AG04450 (cell line): ENCODE results near the gene ENTREP1. TPM values are rescaled to one million over a fixed set of nuclear protein-coding genes. Genes with fewer than 3 reads are reported as not detected.

Experiments used
- CTCF ChIA-PET: fragments of 300-600, 350-600 bp; formaldehyde crosslinking; extraction: SDS; loops from one replicate; lab custom pipeline; 2022; ENCODE audit warnings: antibody characterized with exemption, inconsistent platforms; lab: Charles Lee
- POLR2A ChIA-PET: fragments of 350-600 bp; formaldehyde crosslinking; extraction: SDS; loops from one replicate; lab custom pipeline; 2021; ENCODE audit warnings: antibody characterized with exemption, inconsistent platforms; lab: Yijun Ruan, JAX
- DNase-seq: peaks from one replicate; pipeline ENCODE4 v3.0.0-alpha.2; 2011; ENCODE audit warnings: low read depth, low spot score
- H3K27ac ChIP-seq: one replicate; pipeline ENCODE4 v1.5.1; 2012; ENCODE audit warnings: low read depth, low read length, control low read depth
- H3K27me3 ChIP-seq: one replicate; pipeline ENCODE4 v1.6.0; 2012; ENCODE audit warnings: low read length; ENCODE audit not compliant: control insufficient read depth, insufficient read depth
- H3K4me3 ChIP-seq: 2 replicates; pipeline ENCODE4 v1.5.1; 2011; ENCODE audit warnings: mild to moderate bottlenecking, low read depth, low read length, control low read depth
- H3K9me3 ChIP-seq: 2 replicates; pipeline ENCODE4 v1.5.1; 2012; ENCODE audit warnings: low read length; ENCODE audit not compliant: control insufficient read depth, insufficient read depth
- polyA plus RNA-seq: library from polyadenylated mRNA; depleted of rRNA; stranded (reverse); fragments of >200 nt; gene quantifications from 2 replicates; pipeline ENCODE4 v1.2.3, GENCODE V29; 2011
- TF ChIP-seq, protein P1 (sequence below): IDR thresholded peaks from 2 replicates; pipeline ENCODE4 v1.5.1; 2011; ENCODE audit warnings: low read depth, low read length, control low read depth, inconsistent platforms

ENTREP1 gene
- polyA plus RNA-seq, 1 experiment: not detected

DNA sequence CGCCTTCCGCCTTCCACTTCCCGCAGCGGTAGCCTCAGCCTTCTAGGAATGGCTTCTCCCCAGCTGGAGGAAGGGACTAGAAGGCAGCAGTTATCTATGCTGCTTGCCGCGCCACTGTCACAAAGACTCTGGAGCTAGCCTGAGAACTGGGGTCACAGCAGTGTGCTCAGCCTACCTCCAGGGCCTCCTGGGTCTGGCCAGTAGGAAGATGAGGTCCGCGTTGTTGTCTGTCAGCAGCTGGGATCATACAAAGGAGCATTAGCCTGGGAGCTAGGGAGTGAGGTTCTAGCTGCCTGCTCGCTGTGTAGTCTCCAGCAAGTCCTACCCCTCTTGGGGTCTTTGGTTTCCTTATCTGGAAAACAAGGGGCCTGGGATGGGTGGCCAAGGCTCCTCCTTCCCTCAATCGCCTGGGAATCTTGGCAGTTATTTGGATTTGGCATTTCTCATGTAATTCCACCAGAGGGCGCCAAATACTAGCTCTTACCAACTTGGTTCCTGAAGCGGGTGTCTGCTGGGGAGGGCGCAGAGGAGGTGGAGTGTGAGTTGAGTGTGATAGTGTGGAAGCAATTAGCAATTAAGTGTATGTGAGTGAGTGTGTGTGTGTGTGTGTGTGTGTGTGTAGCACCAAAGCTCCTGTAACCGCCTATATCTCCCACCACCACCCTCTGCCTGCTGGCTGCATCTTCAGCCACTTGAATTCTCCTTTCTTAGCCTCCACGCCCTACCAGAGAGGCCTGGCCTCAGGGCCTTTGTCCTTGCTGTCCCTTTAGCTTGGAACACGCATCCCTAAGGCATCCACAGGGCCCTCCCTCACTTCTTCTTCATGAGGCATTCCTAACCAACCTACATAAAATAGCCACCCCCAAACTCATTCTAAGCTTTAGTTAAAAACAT, 97.1 kb downstream of the ENTREP1 start:
- POLR2A ChIA-PET: interaction anchor here (0.8 kb wide), 1 partner anchor 355 kb away, joined by 4 read pairs; no protein-coding TSS in a partner anchor
- TF ChIP-seq, protein P1, sequence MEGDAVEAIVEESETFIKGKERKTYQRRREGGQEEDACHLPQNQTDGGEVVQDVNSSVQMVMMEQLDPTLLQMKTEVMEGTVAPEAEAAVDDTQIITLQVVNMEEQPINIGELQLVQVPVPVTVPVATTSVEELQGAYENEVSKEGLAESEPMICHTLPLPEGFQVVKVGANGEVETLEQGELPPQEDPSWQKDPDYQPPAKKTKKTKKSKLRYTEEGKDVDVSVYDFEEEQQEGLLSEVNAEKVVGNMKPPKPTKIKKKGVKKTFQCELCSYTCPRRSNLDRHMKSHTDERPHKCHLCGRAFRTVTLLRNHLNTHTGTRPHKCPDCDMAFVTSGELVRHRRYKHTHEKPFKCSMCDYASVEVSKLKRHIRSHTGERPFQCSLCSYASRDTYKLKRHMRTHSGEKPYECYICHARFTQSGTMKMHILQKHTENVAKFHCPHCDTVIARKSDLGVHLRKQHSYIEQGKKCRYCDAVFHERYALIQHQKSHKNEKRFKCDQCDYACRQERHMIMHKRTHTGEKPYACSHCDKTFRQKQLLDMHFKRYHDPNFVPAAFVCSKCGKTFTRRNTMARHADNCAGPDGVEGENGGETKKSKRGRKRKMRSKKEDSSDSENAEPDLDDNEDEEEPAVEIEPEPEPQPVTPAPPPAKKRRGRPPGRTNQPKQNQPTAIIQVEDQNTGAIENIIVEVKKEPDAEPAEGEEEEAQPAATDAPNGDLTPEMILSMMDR: peak; percentile 78
- Histone ChIP-seq H3K9me3 (no peaks in the 10 kb centered on the region), H3K4me3 (no peak overlapping the region), H3K27ac (no peak overlapping the region), H3K27me3 (no peaks in the 10 kb centered on the region)
- DNase-seq: peak; percentile 29
- CTCF ChIA-PET: interaction anchor here (0.5 to 4.4 kb wide), 48 partner anchors 8 to 844 kb away, joined by 3 to 68 read pairs (median 4); partner anchors contain the start of gene APBA1

- DNase-seq: no peak
- POLR2A ChIA-PET: no interaction called here
- Histone ChIP-seq H3K27ac (no peak overlapping the region), H3K27me3 (no peaks in the 10 kb centered on the region), H3K4me3 (no peak overlapping the region), H3K9me3 (no peaks in the 10 kb centered on the region)
- TF ChIP-seq, protein P1: no peak
- CTCF ChIA-PET: interaction anchor here (1.7 kb wide), 1 partner anchor 494 kb away, joined by 5 read pairs; no protein-coding TSS in a partner anchor
Measured at GRCh38 chr9:69425136-69425801, 100.3 kb downstream of the ENTREP1 start.

DNA sequence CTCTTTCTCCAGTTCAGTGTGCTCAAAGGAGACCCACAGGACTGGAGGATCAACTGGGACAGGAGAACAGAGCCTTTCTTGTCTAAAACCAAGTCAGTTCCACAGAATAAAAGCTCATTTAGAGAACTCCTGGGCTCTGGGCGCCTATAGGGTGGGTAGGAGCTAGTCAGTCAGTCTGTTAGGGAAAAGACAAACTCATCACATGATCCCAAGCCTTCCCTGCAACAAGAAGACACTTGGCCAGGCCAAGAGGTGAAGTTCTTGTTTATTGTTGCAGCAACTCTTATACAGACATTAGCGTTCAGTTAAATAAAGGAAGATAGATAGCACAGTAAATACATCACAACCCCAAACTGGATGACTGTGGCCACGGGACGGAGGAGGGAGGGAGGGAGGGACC, 102.3 kb downstream of the ENTREP1 start:
- TF ChIP-seq, protein P1: no peak
- ChIA-PET CTCF (interaction anchor here (1.0 to 1.1 kb wide), 2 partner anchors 452 to 686 kb away, joined by 3 to 4 read pairs; no protein-coding TSS in a partner anchor), POLR2A (no interaction called here)
- Histone ChIP-seq H3K4me3 (no peak overlapping the region), H3K27ac (no peak overlapping the region), H3K9me3 (no peaks in the 10 kb centered on the region), H3K27me3 (no peaks in the 10 kb centered on the region)
- DNase-seq: no peak

DNA sequence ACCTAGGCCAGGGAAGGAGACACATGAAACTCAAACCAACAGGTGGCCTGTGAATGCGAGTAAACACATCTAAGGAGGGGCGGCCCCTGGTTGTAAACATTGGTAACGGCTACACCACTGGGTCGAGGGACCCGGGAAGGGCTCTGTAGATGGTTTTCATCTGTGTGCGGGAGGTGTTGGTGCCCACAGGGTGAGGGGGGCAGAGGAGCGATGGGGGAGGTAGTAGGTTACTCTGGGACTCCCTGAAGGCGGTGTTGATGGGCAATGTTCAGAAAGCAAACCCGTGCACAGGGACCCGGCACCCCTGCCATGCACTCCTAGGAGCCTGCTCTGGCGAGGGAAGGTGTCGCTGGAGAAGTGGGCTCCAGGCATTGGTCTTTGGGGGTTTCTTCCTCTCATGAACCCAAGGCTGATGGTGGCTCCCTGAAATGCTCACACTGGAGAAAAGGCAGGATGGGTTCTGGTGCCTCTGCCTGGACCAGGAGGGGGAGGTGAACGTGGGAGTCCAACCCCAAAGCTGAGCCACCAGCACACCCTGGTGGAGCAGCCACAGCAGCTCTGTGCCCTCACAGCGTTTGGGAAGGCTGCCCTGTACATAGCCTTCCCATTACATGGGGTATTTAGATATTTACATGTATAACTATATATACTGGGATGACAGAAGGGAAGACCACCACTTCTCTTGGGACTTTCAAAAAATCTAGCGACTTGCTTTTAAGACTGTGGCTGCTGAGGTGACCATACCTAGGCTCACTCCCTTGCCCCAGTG, 103.2 kb downstream of the ENTREP1 start:
- H3K27me3 ChIP-seq: no peaks in the 10 kb centered on the region
- no peaks in the 10 kb centered on the region for H3K9me3 ChIP-seq
- DNase-seq: no peak
- H3K27ac ChIP-seq: no peak overlapping the region
- TF ChIP-seq, protein P1: no peak
- no peak overlapping the region for H3K4me3 ChIP-seq
- ChIA-PET CTCF (interaction anchor here (0.5 kb wide), 1 partner anchor 330 kb away, joined by 3 read pairs; no protein-coding TSS in a partner anchor), POLR2A (no interaction called here)
